BLaER1 (cell line): ENCODE measurements around the gene DIP2C.

Experiments
- H3K27ac ChIP-seq: shearing (Covaris generic); formaldehyde crosslinking; 2 replicates; pipeline ENCODE4 v1.8.1; 2022
- H3K27me3 ChIP-seq: shearing (Covaris generic); formaldehyde crosslinking; 2 replicates; pipeline ENCODE4 v1.8.1; 2022
- H3K36me3 ChIP-seq: shearing (Covaris generic); formaldehyde crosslinking; 2 replicates; pipeline ENCODE4 v1.8.1; 2022
- H3K4me1 ChIP-seq: shearing (Covaris generic); formaldehyde crosslinking; 2 replicates; pipeline ENCODE4 v1.8.1; 2022
- H3K4me2 ChIP-seq: shearing (Covaris generic); formaldehyde crosslinking; 2 replicates; pipeline ENCODE4 v1.8.1; 2022
- H3K4me3 ChIP-seq: shearing (Covaris generic); formaldehyde crosslinking; 2 replicates; pipeline ENCODE4 v1.8.1; 2022
- H3K9ac ChIP-seq: shearing (Covaris generic); formaldehyde crosslinking; 2 replicates; pipeline ENCODE4 v1.8.1; 2022
- H3K9me3 ChIP-seq: shearing (Covaris generic); formaldehyde crosslinking; 2 replicates; pipeline ENCODE4 v1.8.1; 2022
- H4K20me1 ChIP-seq: shearing (Covaris generic); formaldehyde crosslinking; 2 replicates; pipeline ENCODE4 v1.8.1; 2022
- Cebpa-rat ChIP-seq: shearing (Covaris generic); IDR thresholded peaks from 2 replicates; pipeline ENCODE4 v1.8.1; 2022

Gene DIP2C

DNA sequence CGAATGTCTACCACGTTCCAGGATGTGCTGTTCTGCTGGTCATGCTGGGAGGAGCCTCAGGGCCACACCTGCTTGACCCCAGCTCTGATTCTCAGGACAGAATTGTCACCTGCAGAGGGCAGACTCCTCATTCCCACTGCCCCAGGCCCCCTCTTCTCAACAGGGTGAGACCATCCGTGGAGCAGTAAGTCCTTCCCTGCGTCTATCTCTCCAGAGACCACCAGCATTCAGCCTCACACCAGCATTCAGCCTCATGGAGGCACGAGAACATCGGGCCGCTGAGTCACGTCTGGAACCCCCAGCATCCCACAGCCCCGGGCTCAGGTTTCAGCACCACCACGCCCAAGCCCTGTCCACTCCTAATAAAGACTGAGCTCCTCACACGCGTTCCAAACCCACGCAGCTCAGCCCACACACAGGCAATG lies 273.4 kb downstream of the DIP2C start:
- Histone ChIP-seq H3K36me3 (peaks cover 82% of the 10 kb centered on the region), H3K4me1 (peaks cover 15% of the 10 kb centered on the region), H3K27me3 (no peaks in the 10 kb centered on the region), H3K9ac (no peak overlapping the region), H3K27ac (no peak overlapping the region), H4K20me1 (no peaks in the 10 kb centered on the region), H3K9me3 (no peaks in the 10 kb centered on the region), H3K4me2 (no peak overlapping the region), H3K4me3 (no peak overlapping the region)
- no peak for TF ChIP-seq Cebpa-rat

DNA sequence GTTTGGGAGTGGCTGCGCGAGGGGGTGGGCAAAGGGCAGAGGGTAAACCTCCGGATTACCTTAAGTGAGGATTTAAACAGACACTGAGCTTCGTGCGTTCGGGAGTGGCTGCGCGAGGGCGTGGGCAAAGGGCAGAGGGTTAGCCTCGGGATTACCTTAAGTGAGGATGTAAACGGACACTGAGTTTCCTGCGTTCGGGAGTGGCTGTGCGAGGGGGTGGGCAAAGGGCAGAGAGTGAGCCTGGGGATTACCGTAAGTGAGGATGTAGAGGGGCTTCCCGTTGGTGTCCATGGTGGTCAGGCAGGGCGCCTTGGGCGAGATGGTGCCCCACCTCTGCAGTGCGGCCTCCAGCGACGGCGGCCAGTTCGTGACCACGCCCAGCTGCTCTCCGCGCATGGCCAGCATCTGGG lies 275.8 kb downstream of the DIP2C start:
- H3K9ac ChIP-seq, result no peak overlapping the region
- TF ChIP-seq Cebpa-rat, result no peak
- H3K4me1 ChIP-seq, result peaks cover 22% of the 10 kb centered on the region
- H3K27ac ChIP-seq, result no peak overlapping the region
- no peaks in the 10 kb centered on the region for H4K20me1 ChIP-seq
- no peak overlapping the region for H3K4me3 ChIP-seq
- H3K4me2 ChIP-seq, result no peak overlapping the region
- peaks cover 71% of the 10 kb centered on the region for H3K36me3 ChIP-seq
- no peaks in the 10 kb centered on the region for H3K9me3 ChIP-seq
- no peaks in the 10 kb centered on the region for H3K27me3 ChIP-seq

DNA sequence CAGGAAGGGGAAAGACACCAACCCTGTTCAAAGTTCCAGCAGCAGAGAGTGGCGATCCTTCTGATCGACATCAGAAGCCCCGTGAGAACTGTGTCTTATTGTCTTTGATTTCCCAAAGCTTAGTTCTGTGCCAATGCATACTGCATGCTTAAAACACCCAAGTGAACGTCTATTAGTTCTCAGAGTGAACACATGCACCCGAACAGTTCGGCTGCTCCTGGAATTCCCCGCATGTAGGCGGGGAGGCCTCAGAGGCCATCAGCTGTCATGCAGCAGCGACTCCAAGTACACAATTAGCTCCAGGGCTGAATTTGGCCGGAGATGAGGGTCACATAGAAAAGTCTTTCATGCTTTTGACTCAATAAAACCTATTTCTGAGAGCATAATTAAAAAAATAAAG lies 277.4 kb downstream of the DIP2C start:
- 0 out of 2 replicates have a peak overlapping the region, but pooled peaks have one; percentile 44 for H3K4me2 ChIP-seq
- H3K4me3 ChIP-seq, result no peak overlapping the region
- H3K36me3 ChIP-seq, result peaks cover 76% of the 10 kb centered on the region
- no peaks in the 10 kb centered on the region for H3K27me3 ChIP-seq
- no peak overlapping the region for H3K27ac ChIP-seq
- peaks cover 22% of the 10 kb centered on the region for H3K4me1 ChIP-seq
- H3K9me3 ChIP-seq, result no peaks in the 10 kb centered on the region
- no peak overlapping the region for H3K9ac ChIP-seq
- H4K20me1 ChIP-seq, result no peaks in the 10 kb centered on the region
- no peak for TF ChIP-seq Cebpa-rat

DNA sequence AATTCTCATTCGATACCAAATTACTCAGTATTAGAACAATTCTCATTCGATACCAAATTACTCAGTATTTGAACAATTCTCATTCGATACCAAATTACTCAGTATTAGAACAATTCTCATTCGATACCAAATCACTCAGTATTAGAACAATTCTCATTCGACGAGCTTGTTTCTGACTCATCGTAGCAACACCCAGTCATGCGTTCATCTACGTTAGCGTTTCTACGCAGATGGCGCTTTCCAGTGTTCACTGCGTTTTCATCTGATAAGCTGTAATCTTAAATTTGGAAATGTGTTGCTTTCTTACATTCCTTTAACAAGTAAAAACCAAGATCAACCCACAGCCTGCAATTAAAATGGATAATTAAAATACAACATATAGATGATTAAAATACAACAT lies 277.9 kb downstream of the DIP2C start:
- Histone ChIP-seq H4K20me1 (no peaks in the 10 kb centered on the region), H3K4me1 (peaks cover 22% of the 10 kb centered on the region), H3K9ac (no peak overlapping the region), H3K9me3 (no peaks in the 10 kb centered on the region), H3K4me3 (no peak overlapping the region), H3K36me3 (peaks cover 78% of the 10 kb centered on the region), H3K4me2 (peak overlapping the region; percentile 44), H3K27me3 (no peaks in the 10 kb centered on the region), H3K27ac (0 out of 2 replicates have a peak overlapping the region, but pooled peaks have one; percentile 0)
- no peak for TF ChIP-seq Cebpa-rat

DNA sequence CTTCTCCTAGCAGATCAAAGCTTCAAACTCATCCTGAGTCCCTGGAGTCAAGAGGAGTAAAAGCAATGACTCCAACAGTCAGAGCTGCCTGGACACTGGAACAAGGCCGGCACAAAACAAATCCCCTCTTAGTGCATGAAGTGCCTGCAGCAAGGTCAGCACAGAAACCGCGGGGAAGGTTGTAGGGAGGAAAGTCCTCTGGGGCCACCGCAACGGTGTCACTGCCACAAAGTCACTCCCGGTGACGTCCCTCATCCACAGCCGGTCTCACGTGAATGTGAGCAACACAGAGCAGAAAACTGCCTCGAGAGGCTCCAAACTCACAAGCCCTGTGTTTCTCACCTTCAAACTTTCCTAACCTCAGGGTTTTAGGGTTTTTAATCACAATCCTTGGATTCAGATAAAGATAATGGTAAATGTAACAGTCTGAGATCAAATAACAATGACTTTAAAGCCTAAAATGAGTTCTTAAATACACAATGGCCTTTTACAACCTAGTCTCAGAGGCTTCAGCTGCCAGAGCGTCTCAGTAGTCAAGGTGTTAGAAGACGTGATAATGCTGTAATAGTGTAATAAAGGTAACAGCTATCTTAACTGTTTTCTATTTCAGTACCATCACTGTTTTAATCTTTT lies 279.9 kb downstream of the DIP2C start:
- Histone ChIP-seq H3K9me3 (no peaks in the 10 kb centered on the region), H3K4me1 (peaks cover 22% of the 10 kb centered on the region), H3K4me3 (no peak overlapping the region), H3K36me3 (peaks cover 65% of the 10 kb centered on the region), H3K9ac (no peak overlapping the region), H3K4me2 (no peak overlapping the region), H4K20me1 (no peaks in the 10 kb centered on the region), H3K27ac (no peak overlapping the region), H3K27me3 (no peaks in the 10 kb centered on the region)
- TF ChIP-seq Cebpa-rat, result no peak

DNA sequence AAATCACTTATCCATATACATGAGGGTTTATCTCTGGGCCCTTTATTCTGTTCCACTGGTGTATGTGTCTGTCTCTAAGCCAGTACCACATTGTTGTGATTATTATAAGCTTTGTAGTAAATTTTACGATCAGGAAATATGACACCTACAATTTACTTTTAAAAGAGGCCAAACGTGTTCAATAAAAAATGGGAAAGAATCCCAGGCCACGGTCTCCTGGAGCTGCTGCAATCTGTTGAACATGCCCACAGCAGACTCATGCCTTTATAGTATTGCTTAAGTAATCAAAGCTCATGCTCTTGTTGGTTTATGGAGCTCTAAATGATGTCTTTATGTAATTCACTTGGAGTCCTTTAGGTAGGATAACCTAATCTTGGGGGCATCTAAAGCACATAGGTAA lies 281.2 kb downstream of the DIP2C start:
- Histone ChIP-seq H3K27me3 (no peaks in the 10 kb centered on the region), H4K20me1 (no peaks in the 10 kb centered on the region), H3K4me1 (peaks cover 22% of the 10 kb centered on the region), H3K4me3 (no peak overlapping the region), H3K4me2 (no peak overlapping the region), H3K27ac (no peak overlapping the region), H3K9me3 (no peaks in the 10 kb centered on the region), H3K9ac (no peak overlapping the region), H3K36me3 (peaks cover 57% of the 10 kb centered on the region)
- TF ChIP-seq Cebpa-rat, result no peak

DNA sequence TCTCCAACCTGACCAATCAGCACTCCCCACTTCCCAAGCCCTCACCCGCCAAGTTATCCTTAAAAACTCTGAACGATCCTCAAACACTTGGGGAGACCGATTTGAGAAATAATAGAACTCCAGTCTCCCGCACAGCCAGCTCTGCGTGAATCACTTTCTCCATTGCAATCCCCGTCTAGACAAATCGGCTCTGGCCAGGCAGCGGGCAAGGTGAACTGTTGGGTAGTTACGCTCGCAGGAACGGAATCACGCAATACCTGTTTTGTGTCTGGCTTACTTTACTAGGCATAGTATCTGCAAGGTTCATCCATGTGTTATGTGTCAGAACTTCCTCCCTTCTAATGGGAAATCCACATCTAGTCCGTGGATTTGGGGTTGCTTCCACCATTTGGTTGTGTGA lies 282.5 kb downstream of the DIP2C start:
- no peak for TF ChIP-seq Cebpa-rat
- Histone ChIP-seq H3K9me3 (no peaks in the 10 kb centered on the region), H3K9ac (no peak overlapping the region), H3K36me3 (peaks cover 44% of the 10 kb centered on the region), H3K27ac (no peak overlapping the region), H4K20me1 (no peaks in the 10 kb centered on the region), H3K27me3 (no peaks in the 10 kb centered on the region), H3K4me3 (no peak overlapping the region), H3K4me2 (no peak overlapping the region), H3K4me1 (peaks cover 16% of the 10 kb centered on the region)

DNA sequence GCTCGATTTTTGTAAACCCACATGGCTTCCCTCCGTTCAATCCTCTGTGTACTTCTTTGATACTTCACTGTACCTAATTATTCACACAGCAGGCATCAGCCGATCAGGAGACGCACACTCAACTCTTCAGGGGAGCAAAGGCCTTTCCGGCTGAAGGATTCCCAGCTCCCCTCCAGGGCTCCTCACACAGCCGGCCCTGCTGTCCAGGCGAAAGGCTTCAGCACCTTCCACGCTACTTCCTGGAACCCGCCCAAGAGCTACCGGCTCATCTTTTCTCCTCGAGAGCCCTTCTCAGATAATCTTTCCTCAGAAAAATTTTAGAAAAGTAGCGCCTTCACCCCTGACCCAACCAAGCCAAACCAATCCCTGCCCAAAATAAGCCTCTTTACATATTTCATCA lies 283.8 kb downstream of the DIP2C start:
- H3K9ac ChIP-seq, result no peak overlapping the region
- H3K27ac ChIP-seq, result no peak overlapping the region
- H3K27me3 ChIP-seq, result no peaks in the 10 kb centered on the region
- no peak overlapping the region for H3K4me3 ChIP-seq
- no peaks in the 10 kb centered on the region for H3K9me3 ChIP-seq
- H3K36me3 ChIP-seq, result peaks cover 40% of the 10 kb centered on the region
- H3K4me2 ChIP-seq, result no peak overlapping the region
- H4K20me1 ChIP-seq, result no peaks in the 10 kb centered on the region
- H3K4me1 ChIP-seq, result peaks cover 2% of the 10 kb centered on the region
- TF ChIP-seq Cebpa-rat, result no peak

DNA sequence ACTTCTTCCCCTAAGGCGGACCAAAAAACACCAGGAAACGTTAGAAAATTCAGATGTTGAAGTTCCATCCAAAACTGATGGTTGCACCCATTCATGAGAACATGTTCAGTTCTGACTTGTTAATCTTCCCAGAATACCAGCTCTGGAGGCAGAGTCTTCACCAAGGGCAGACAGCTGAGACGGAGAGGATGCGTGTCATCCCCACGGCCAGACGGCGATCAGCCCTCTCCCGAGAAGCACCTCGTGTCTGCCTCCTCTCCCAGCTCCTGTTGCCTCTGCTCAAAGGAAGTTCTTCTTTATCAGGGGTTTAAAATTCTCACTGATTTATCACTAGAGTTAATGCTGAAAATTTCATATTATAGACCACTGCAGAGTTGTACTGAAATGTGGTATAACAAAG lies 284.5 kb downstream of the DIP2C start:
- TF ChIP-seq Cebpa-rat, result no peak
- no peaks in the 10 kb centered on the region for H4K20me1 ChIP-seq

DNA sequence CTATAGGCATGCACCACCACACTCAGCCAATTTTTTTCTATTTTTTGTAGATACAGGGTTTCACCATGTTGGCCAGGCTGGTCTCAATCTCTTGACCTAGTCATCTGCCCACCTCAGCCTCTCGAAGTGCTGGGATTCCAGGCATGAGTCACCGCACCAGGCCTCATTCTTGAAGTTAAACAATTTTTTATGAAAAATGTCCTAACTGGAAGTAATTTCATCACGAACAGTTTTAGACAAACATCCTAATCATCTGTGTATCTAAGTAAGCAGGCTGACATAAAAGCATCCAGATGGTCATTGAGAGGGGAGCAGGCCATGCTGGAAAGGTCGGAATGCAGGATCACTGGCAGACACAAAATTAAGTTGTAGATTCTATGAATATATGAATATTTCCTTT lies 285.1 kb downstream of the DIP2C start:
- no peak overlapping the region for H3K4me3 ChIP-seq
- no peaks in the 10 kb centered on the region for H4K20me1 ChIP-seq
- no peaks in the 10 kb centered on the region for H3K4me1 ChIP-seq
- no peak overlapping the region for H3K9ac ChIP-seq
- H3K4me2 ChIP-seq, result no peak overlapping the region
- no peaks in the 10 kb centered on the region for H3K9me3 ChIP-seq
- H3K27ac ChIP-seq, result no peak overlapping the region
- TF ChIP-seq Cebpa-rat, result no peak
- H3K27me3 ChIP-seq, result no peaks in the 10 kb centered on the region
- H3K36me3 ChIP-seq, result peaks cover 37% of the 10 kb centered on the region

More for the DNA sequence above, 284.5 kb downstream of the DIP2C start:
- H3K4me3 ChIP-seq, result no peak overlapping the region
- no peaks in the 10 kb centered on the region for H3K9me3 ChIP-seq
- no peak overlapping the region for H3K27ac ChIP-seq
- no peaks in the 10 kb centered on the region for H3K4me1 ChIP-seq
- no peaks in the 10 kb centered on the region for H3K27me3 ChIP-seq
- H3K36me3 ChIP-seq, result peaks cover 40% of the 10 kb centered on the region
- H3K9ac ChIP-seq, result no peak overlapping the region
- H3K4me2 ChIP-seq, result no peak overlapping the region

DNA sequence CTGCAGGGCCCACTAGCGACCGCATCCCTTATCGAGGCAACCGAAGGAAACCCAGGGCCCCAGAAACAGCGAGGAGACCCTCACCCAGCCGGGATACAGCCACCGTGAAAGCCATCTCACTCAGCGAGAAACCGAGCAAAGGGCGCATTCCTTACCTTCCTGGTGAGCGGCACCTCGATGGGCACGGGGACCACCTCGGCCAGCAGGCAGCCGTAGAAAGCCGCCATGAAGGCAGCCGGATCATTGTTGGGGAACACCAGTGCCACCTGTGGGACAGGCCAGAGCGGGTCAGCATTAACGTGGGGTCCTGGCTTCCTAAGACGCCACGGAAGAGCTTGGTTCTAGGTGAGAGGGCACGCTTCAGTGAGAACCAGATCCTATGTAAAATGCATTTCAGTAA lies 290.5 kb downstream of the DIP2C start:
- Histone ChIP-seq H3K27me3 (no peaks in the 10 kb centered on the region), H3K9ac (no peak overlapping the region), H3K4me3 (no peak overlapping the region), H3K4me1 (peaks cover 31% of the 10 kb centered on the region), H3K36me3 (0 out of 2 replicates have a peak, but pooled peaks cover 6% of the 10 kb centered on the region), H3K9me3 (no peaks in the 10 kb centered on the region), H4K20me1 (0 out of 2 replicates have a peak, but pooled peaks cover 7% of the 10 kb centered on the region), H3K4me2 (no peak overlapping the region), H3K27ac (no peak overlapping the region)
- no peak for TF ChIP-seq Cebpa-rat
